Skin epidermis (tissue), 12 donors: ENCODE data around the gene HMG20A.
A peak's percentile ranks its signal among the peaks of the same experiment; 100 is the strongest.

Experiments used
- H3K27ac ChIP-seq, 21 experiments: fragments of 200-600 bp; sonication (generic) in 11 of 21; one replicate each; pipeline ENCODE4 v1.5.0; 2020; ENCODE audit warnings: mild to moderate bottlenecking in 3 of 21, inconsistent platforms in 2 of 21, moderate library complexity in 2 of 21
- H3K4me3 ChIP-seq, 7 experiments: fragments of 200-600 bp; sonication (generic) in 2 of 7; one replicate each; pipeline ENCODE4 v1.5.0; 2020; ENCODE audit warnings: inconsistent platforms in 2 of 7, mild to moderate bottlenecking in 2 of 7, moderate library complexity in 1 of 7

HMG20A gene

GRCh38 chr15:77421370-77421700 is 647 bp downstream of the HMG20A start:
- H3K27ac ChIP-seq: peak overlapping the region in 18 of 21 experiments; percentile 79 to 97 (median 92)

GRCh38 chr15:77425104-77425503 is 4.4 kb downstream of the HMG20A start:
- H3K27ac ChIP-seq: no peak overlapping the region
- no peak overlapping the region for H3K4me3 ChIP-seq

More at GRCh38 chr15:77421370-77421700, 647 bp downstream of the HMG20A start:
- peak overlapping the region; percentile 51 to 89 (median 84) for H3K4me3 ChIP-seq

- Histone ChIP-seq H3K27ac (no peak overlapping the region), H3K4me3 (no peak overlapping the region)
These were observed 5.7 kb downstream of the HMG20A start for GRCh38 chr15:77426377-77426776.

- H3K27ac ChIP-seq: no peak overlapping the region
- H3K4me3 ChIP-seq: no peak overlapping the region
These were observed 6.2 kb downstream of the HMG20A start for GRCh38 chr15:77426871-77427270.

- Histone ChIP-seq H3K4me3 (no peak overlapping the region), H3K27ac (no peak overlapping the region)
These were observed 9.5 kb downstream of the HMG20A start for GRCh38 chr15:77430213-77430612.

- no peak overlapping the region for H3K4me3 ChIP-seq
- H3K27ac ChIP-seq: no peak overlapping the region
These were observed 10.0 kb downstream of the HMG20A start for GRCh38 chr15:77430652-77431051.

GRCh38 chr15:77436822-77437221 is 16.1 kb downstream of the HMG20A start:
- no peak overlapping the region for H3K4me3 ChIP-seq
- H3K27ac ChIP-seq: no peak overlapping the region

- H3K27ac ChIP-seq: no peak overlapping the region
These were observed 16.6 kb downstream of the HMG20A start for GRCh38 chr15:77437264-77437663.

GRCh38 chr15:77440378-77440999 is 19.8 kb downstream of the HMG20A start:
- H3K4me3 ChIP-seq: no peak overlapping the region
- no peak overlapping the region for H3K27ac ChIP-seq

More at GRCh38 chr15:77437264-77437663, 16.6 kb downstream of the HMG20A start:
- H3K4me3 ChIP-seq: no peak overlapping the region

GRCh38 chr15:77446840-77447390 is 26.2 kb downstream of the HMG20A start:
- Histone ChIP-seq H3K4me3 (no peak overlapping the region), H3K27ac (no peak overlapping the region)

- Histone ChIP-seq H3K27ac (peak overlapping the region in 1 of 21 experiments; percentile 43), H3K4me3 (no peak overlapping the region)
These were observed 33.6 kb downstream of the HMG20A start for GRCh38 chr15:77454265-77454664.

- no peak overlapping the region for H3K4me3 ChIP-seq
- peak overlapping the region in 3 of 21 experiments; percentile 43 to 68 (median 57) for H3K27ac ChIP-seq
These were observed 34.3 kb downstream of the HMG20A start for GRCh38 chr15:77454951-77455350.

- Histone ChIP-seq H3K27ac (peak overlapping the region in 10 of 21 experiments; percentile 16 to 71 (median 54)), H3K4me3 (no peak overlapping the region)
These were observed 35.1 kb downstream of the HMG20A start for GRCh38 chr15:77455696-77456321.

- no peak overlapping the region for H3K4me3 ChIP-seq
- peak overlapping the region in 5 of 21 experiments; percentile 27 to 71 (median 61) for H3K27ac ChIP-seq
These were observed 36.1 kb downstream of the HMG20A start for GRCh38 chr15:77456746-77457145.

- peak overlapping the region in 3 of 21 experiments; percentile 13 to 54 (median 44) for H3K27ac ChIP-seq
- no peak overlapping the region for H3K4me3 ChIP-seq
These were observed 36.7 kb downstream of the HMG20A start for GRCh38 chr15:77457191-77457904.

- Histone ChIP-seq H3K4me3 (no peak overlapping the region), H3K27ac (peak overlapping the region in 4 of 21 experiments; percentile 13 to 54 (median 39))
These were observed 37.2 kb downstream of the HMG20A start for GRCh38 chr15:77457905-77458265.

- Histone ChIP-seq H3K4me3 (no peak overlapping the region), H3K27ac (no peak overlapping the region)
These were observed 38.3 kb downstream of the HMG20A start for GRCh38 chr15:77459031-77459430.

- peak overlapping the region in 2 of 21 experiments; percentile 34 to 38 for H3K27ac ChIP-seq
- no peak overlapping the region for H3K4me3 ChIP-seq
These were observed 40.8 kb downstream of the HMG20A start for GRCh38 chr15:77461486-77461885.

GRCh38 chr15:77464129-77464865 is 43.6 kb downstream of the HMG20A start:
- Histone ChIP-seq H3K27ac (no peak overlapping the region), H3K4me3 (no peak overlapping the region)

GRCh38 chr15:77466521-77466920 is 45.8 kb downstream of the HMG20A start:
- Histone ChIP-seq H3K4me3 (no peak overlapping the region), H3K27ac (no peak overlapping the region)
